Right ventricle myocardium superior (tissue), 1 donor: Measurements from ENCODE around the gene ISY1. TPM values are rescaled to one million over a fixed set of nuclear protein-coding genes. Genes with fewer than 3 reads are reported as not detected.
A peak's percentile ranks its signal among the peaks of the same experiment; 100 is the strongest.
"Not testable (repeated sequence)": the region's sequence is repeated elsewhere in the genome, so short reads cannot be mapped to it uniquely, and the experiment has no call there.

Source experiments
- ATAC-seq: fragments of 200-7000 bp; cut with Tn5 transposase; one replicate; pipeline ENCODE4 v1.9.1; 2020; ENCODE audit warnings: mild to moderate bottlenecking; ENCODE audit not compliant: poor library complexity
- DNase-seq: peaks from one replicate; pipeline ENCODE4 v3.0.0-alpha.2; 2020
- intact Hi-C: fragments of 100-400 bp; cut with DNase I; formaldehyde crosslinking; loops from one replicate; pipeline ENCODE4 v1.11.2; 2022
- long read RNA-seq: library from polyadenylated mRNA; unstranded; transcript quantifications from one replicate; pipeline ENCODE4 v2.0.0, GENCODE V29; 2021
- total RNA-seq: library from RNA; stranded (reverse); fragmentation: NEBNext Ultra II Directional; extraction: Animal tissue kit (Norgen Biotek cat#: 25700); gene quantifications from one replicate; pipeline ENCODE4 v1.2.1, GENCODE V29; 2021
- donor health status: DM: no; HTN: yes; CAD: no; lungs with severe emphysema.

ISY1 gene
- total RNA-seq = 28.0 TPM
- long read RNA-seq, transcript ISY1-203 (11 exons, 3,842 nt) = major isoform, 45 of 50 reads
- long read RNA-seq, partial matches to known transcripts = 2 of 50 reads
- long read RNA-seq, other reads (novel, unspliced or antisense) = 2 of 50 reads

DNA sequence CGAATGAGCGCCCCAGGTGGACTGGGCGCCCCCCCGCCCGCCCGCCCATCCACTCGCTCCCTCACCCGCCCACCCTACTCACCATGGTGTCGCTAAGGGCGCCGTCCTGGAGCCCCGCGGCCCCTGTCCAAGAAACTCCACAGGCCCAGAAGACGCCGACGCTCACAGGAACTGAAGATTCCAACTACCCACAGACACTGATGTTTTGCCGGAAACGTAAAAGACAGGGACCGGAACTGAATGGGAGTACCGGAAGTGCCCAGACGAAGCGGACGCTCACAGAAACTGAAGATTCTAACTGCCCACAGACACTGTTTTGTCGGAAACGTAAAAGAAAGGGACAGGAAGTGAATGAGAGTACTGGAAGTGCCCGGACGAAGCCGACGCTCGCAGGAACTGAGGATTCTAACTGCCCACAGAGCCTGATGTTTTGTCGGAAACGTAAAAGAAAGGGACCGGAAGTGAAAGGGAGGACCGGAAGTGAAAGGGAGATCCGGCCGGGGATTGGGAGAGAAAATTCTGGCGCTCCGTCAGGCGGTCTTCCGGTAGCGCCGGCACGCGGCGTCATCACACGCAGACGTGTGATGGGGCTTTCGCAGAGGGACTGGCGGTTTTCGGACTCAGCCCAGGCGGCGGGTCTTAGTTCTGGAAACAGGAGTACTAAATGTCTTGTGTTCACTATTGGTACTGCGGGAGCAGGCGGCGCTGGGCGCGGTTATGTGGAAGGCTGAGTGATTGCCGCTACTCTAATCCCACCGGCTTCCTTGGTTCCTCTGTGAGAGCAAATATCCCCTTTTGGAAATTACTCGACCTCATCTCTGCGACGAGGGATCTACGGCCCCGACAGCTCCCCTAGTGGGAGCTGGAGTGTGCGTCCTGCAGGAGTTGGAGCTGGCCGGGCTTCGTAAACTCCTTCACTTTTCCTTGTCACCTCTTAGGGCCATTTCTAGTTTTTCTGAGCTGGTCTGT, at the start of gene ISY1:
Gene ISY1 (minus strand): TSS at position 173 of the 969 bp plus-strand sequence. CDS start 88 bp downstream, at position 85.
- ATAC-seq (peak; percentile 97), DNase-seq (peak; percentile 92)
- intact Hi-C loops = no loop called here

DNA sequence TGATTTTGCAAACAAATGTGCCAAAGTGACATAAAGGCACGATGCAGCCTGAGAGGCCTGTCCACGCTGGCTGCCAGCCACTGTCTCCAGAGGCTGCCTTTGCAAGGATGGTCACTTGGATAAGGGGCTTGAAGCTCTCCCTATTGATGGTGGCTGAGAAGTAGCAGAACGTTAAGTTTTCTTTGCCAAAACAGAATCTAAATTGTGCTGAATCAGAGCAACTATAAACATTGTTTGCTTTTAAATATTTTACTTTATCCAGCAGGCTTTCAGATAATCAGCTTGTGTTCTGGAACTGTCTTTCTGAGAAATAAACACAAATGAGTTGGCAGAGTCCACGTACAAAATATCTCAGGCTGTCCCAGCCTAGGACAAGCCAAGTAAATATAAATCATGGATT, 46.6 kb upstream of the ISY1 start:
- ATAC-seq = no peak
- intact Hi-C loops = no loop called here
- no peak for DNase-seq

DNA sequence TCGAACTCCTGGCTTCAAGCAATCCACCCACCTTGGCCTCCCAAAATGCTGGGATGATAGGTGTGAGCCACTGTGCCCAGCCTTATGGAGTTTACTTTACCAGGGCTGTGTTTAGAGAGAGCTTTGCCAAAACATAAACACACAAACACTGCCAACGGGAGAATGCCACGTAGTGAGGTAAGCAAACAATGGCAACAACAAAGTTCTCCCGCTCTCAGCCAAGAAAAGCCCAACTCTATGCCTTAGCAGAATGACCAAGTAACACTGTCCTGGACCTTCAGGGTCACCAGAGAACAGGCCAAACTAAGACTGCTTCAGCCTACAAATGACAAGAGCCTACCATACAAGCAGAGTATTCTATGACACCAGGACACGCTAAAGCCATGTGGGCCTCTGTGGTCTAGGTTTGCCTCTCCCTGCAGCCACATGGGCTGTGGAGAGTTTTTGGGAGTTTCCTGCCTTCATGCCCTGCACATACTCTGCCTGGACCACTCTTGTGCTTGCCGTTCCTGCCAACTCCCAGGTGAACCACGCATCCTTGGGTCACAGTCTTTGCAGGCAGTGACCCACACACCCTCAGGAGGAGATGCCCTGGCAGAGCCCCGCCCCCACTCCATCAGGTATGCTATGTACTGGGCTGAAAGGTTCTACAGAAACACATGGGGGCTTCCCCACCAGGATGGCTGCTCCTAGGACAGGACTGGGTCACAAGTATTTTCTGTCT, 44.4 kb upstream of the ISY1 start:
- ATAC-seq (no peak), DNase-seq (no peak)
- intact Hi-C loops = no loop called here

DNA sequence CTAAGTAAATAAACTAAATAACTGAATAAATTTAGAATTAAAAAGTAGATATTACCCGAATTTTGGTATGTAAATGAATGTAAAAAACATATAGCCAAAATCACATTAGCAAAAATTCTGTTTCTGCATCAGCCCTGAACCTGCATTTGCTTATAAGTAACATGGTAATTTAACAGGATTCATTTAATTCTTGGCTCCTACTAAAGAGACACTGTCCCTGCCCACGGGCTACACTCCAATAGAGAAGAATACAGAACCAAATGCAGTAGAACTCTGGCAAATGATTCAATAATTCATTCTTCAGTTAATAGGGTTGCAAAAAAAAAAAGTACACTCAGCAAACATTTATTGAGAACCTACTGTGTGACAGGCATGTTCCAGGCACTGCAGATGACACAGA, 43.6 kb upstream of the ISY1 start:
- DNase-seq (no peak), ATAC-seq (no peak)
- intact Hi-C loops = no loop called here

DNA sequence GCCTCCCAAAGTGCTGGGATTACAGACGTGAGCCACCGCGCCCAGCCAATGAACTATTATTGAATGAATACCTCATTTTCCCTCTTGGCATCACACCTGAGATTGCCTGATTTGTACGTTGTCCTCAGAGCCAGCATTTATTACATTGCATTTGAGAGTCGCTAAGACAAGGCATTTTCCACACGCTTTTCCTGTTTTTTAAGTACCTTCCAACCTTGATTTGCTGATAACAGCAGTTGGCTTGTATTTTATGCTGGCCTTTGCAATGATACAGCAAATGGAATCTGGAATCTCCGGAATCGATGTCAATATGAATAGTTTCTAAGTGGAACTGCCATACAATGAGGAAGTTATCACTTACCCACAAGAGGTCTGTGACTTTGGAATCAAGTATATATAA, 38.5 kb upstream of the ISY1 start:
- ATAC-seq (no peak), DNase-seq (no peak)
- intact Hi-C loops = no loop called here

DNA sequence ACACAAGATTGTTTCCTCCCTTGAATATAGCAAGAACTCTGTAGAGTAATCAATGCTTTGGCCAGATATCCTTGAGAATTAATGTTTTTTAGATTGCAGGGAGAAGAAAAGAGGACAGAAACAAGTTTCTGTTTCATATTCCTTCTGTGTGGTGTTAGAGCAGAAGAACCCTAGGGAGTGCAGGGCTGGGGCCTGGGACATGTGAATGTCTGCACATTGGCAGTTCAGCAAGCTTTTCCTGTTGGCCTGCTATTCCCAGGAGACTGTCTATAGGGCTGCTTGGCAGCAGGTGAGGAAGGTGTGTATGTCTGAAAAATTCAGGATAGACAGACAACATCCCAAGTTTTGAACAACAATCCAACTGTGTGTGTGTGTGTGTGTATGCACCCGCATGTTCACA, 36.5 kb upstream of the ISY1 start:
- intact Hi-C loops = no loop called here
- ATAC-seq (peak; percentile 12), DNase-seq (no peak)

DNA sequence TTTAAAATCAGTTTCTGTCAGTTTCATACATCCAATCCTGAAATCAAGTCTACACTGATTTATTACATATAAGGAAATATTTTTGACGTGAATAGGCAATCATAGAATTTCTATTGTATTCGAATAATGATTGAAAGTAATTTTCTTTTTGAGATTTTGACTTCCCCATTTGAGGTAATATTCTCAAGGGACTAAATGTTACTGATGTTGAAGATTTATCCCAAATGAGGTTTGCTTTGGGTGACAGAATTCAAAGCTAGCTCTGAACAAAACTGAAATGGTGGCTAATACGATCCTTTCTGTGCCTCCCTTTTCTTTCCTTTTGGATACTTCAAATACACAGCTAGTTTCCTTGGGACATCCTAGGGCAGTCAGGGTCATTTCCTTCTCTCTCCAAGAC, 35.7 kb upstream of the ISY1 start:
- intact Hi-C loops = no loop called here
- no peak for DNase-seq
- no peak for ATAC-seq

DNA sequence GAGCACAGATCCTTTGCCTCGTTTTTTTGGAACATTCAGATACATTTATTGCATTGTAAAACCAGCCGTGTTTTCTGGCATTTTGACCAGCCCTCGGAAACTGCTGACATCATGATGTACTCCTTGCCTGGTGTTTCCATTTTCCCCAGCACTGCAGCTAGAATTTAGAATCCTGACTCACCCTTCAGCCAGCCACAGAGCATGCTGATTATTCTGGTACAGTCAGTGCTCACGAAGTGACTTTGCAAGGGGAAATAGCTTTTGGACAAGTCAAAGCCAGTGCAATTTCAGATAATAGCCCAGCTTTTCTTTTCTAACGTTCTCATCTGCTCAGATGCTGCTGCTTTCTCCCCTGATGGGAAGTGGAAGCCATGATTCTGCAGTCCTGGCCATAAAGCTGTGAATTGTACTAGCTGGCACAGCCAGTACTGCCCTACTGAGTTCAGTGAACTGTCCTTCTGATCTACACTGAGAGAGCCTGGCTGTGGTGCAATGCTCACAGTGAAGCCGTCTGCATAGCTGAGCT, 34.9 kb upstream of the ISY1 start:
- peak; percentile 91 for ATAC-seq
- intact Hi-C loops = no loop called here
- peak; percentile 57 for DNase-seq

DNA sequence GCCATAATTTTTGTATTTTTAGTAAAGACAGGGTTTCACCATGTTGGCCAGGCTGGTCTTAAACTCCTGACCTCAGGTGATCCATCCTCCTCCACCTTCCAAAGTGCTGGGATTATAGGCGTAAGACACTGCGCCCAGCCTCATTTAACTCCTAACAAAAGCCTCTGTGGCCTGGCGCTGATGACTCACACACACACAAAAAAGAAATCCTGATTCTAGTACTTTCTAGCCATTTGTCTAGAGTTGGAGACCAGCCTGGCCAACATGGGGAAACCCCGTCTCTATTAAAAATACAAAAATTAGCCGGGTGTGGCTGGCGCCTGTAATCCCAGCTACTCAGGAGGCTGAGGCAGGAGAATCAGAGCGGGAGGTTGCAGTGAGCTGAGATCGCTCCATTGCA, 28.9 kb upstream of the ISY1 start:
- intact Hi-C loops, DNase-seq, ATAC-seq: not testable (repeated sequence)

DNA sequence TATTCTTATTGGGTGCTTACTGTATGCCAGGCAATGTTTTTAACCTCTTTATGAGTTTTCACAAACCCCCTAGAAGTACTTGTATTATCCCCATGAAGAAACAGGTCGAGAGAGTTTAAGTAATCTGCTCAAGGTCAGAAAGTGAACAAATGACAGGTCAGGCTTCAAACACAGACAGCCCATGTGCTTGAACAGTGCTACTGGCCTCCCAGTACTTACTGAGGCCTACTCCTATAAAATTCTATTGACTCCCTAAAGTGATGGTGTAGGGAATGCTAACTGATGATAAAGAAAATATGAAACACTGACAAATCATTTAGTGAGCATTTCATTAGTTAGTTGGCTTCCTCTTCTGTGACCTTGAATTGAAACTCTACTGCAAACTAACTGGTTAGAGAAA, 27.0 kb upstream of the ISY1 start:
- ATAC-seq = no peak
- DNase-seq = no peak
- intact Hi-C loops = no loop called here

DNA sequence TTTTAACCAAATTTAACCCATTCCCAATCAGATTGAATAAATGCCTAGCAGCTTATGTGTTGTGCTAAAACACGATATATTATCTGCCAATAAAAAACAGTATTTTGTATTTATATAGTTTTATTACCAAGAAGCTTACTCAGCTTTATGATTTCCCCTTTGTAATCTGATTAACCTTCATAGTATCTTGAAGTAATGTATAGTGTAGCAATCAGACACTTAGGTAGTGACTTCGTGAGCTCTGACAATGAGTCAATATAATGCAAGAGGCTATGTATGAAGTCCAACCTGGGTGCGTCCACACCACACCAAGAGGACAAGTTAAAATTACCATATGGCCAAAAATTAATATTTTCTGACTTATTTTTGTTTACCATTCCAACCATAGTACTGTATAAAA, 24.9 kb upstream of the ISY1 start:
- DNase-seq (no peak), ATAC-seq (no peak)
- intact Hi-C loops = no loop called here

DNA sequence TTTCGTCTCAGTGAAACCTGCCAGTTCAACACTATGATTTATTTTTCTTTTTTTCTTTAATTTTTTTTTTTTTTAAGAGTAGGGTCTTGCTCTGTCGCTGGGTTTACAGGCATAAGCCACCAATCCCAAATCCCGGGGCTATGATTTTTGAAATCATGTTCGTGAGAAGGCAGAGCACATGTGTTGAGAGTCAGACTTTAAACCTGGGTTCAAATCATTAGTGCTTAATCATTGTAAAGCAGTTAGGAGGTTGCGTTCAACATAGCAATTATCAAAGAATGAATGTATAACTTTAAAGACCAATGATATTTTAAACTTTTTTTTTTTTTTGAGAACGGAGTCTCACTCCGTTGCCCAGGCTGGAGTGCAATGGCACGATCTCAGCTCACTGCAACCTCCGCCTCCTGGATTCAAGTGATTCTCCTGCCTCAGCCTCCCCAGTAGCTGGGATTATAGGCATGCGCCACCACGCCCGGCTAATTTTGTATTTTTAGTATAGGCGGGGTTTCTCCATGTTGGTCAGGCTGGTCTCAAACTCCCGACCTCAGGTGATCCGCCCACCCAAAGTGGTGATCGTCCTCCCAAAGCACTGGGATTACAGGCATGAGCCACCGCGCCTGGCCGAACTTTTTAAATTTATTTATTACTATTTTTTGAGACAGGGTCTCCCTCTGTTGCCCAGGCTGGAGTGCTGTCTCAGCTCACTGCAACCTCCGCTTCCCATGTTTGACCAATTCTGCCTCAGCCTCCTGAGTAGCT, 24.1 kb upstream of the ISY1 start:
- not testable (repeated sequence) for ATAC-seq, DNase-seq
- intact Hi-C loops = loop anchor here (5.0 kb wide), 1 partner anchor 42 kb away; no protein-coding TSS in a partner anchor

DNA sequence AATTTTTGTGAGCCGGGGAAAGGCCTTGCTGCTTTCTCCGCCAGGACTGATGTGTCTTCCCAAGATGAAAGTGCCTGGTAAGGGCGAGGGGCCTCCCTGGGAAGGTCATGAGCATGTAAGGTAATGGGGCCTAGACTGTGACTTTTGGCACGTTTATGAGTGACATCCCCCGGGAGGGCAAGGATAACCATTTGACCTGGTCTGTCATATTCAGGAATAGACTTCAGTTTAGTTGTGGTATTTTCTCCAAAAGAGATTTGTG, 23.5 kb upstream of the ISY1 start:
- intact Hi-C loops = loop anchor here (5.0 kb wide), 1 partner anchor 43 kb away; no protein-coding TSS in a partner anchor
- ATAC-seq = peak; percentile 15
- no peak for DNase-seq

DNA sequence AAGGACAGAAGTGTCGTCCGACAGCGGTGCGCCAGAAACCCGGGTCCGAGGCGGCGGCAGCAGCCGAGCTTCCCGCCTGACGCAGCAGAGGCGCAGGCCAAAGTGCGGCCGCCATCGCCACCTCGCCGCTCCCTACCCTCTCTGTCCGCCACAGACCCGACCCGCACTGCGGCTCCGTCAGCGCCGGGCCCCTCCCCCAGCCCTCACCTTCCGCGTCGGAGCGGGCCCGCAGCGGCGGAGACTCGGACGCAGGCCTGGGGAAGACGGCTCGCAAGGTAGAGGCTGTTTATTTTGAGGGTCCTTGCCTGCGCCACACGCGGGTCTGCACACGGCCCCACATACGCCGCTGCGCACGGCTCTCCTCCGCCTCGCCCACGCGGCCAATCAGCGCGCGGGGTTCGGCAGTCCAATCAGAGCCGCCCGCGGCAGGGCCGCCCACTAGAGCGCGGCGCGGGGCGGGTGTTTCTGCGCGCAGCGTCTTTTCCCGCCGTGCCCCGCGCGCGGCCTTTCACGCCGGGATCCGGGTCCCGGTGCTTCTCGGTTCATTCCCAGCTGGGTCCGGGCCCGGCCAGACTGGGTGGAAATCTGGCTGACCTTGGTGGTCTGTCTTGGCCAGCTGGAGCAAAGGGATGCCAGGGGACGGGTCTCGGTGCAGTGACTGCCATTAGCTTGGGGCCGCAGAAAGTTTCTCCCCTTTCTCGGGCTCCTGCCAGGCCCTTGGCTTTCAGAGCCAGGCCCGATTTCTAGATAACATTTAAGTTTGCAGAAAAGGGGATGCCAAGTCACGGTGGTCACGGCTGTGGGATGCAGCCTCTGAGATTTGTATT, 22.9 kb upstream of the ISY1 start, which contains the start of gene CNBP:
Gene CNBP (minus strand): TSS at position 328 of the 827 bp plus-strand sequence. CDS start 12,139 bp downstream, outside the sequence.
- peak; percentile 98 for ATAC-seq
- DNase-seq = peak; percentile 97
- intact Hi-C loops = loop anchor here (5.0 kb wide), 1 partner anchor 44 kb away; no protein-coding TSS in a partner anchor

DNA sequence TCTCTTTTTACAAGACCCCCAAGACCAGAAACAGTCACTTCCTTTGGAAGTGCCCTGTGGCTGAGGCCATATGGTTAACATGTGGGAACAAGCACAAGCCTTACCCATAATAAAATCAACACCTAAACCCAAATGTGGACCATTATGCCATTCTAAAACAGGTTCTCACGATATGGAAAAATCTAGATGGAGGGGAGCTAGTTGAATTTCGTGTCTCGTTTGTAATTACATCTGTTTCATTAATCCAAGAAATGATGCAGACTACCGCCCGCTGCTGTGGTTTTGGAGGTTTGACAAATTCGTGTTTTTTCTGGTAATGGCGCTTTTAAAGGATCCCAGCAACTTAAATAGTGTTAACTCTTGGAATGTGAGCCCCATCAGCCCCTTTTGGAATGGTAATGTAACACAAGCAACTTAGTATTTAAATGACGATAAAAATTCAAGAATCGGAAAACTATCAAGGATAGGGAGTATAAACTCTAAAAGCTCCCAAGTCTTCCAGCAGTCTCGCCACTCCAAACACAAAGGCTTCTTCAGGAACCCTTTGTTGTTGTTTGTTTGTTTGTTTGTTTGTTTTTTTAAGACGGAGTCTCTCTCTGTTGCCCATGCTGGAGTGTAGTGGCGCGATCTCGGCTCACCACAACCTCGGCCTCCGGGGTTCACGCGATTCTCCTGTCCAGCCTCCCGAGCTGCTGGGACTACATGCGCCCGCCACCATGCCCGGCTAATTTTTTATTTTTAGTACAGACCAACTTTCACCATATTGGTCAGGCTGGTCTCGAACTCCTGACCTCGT, 21.7 kb upstream of the ISY1 start:
- ATAC-seq (peak; percentile 9), DNase-seq (no peak)
- intact Hi-C loops = loop anchor here (5.0 kb wide), 1 partner anchor 45 kb away; no protein-coding TSS in a partner anchor

DNA sequence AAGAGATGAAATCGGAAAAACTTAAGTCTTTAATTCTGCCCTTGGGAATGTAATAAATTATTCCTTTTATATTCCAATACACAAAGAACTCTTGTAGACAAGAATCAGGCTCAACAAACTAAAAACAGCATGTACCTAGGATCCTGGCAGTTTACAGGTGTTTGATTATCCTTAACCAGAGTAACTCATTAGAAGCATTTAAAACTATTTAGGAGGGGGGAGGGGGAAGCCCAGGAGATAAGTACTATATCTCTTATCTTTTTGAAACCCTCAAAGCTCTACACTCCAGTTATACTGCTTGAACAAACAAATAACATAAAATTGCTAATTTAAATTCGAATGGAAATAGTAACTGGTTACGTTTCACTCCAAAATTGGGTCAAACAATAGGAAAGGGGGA, 21.0 kb upstream of the ISY1 start:
- ATAC-seq (no peak), DNase-seq (no peak)
- intact Hi-C loops = loop anchor here (5.0 kb wide), 1 partner anchor 45 kb away; no protein-coding TSS in a partner anchor

DNA sequence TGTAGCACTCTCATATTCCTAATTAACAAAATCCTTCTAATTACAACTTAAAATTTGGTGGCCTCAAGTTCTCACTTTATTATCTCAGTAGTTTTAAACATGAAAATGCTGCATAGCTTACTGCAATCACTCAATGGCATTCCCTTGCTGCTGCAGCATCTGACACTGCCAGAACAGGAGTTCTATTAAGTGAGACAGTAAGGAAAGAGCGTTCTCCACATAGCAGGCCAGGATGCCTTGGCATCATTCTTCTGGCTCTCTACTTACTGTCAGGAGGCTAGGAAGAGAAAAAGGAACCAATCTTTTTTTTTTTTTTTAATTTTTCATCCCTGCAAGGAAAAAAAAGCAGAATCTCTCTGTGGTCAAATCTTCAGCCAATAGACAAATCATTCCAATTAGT, 19.6 kb upstream of the ISY1 start:
- ATAC-seq (no peak), DNase-seq (no peak)
- intact Hi-C loops = loop anchor here (5.0 kb wide), 1 partner anchor 47 kb away; no protein-coding TSS in a partner anchor
